Kidney (tissue), 14 donors: Measurements from ENCODE around the gene TMEM239. TPM values are rescaled to one million over a fixed set of nuclear protein-coding genes. Genes with fewer than 3 reads are reported as not detected.

Experiments
- DNase-seq, 5 donors: peaks; one replicate each; pipeline ENCODE4 v3.0.0-alpha.2; 2013 to 2020
- FAIRE-seq: peaks from 2 replicates; lab custom pipeline; 2012; peaks lifted over from hg19 to GRCh38; lab: Jason Lieb, UNC
- H3K27ac ChIP-seq, 2 donors: one replicate each; pipeline ENCODE4 v1.7.0; 2013; ENCODE audit warnings: low read depth in 2 of 2, low read length in 2 of 2, inconsistent platforms in 1 of 2
- H3K27me3 ChIP-seq: one replicate; pipeline ENCODE4 v1.7.1; 2013; ENCODE audit warnings: low read length, inconsistent platforms; ENCODE audit not compliant: control insufficient read depth, insufficient read depth
- H3K36me3 ChIP-seq, 3 donors: one replicate each; pipeline versions ENCODE4 v1.7.0 to v1.7.1; 2013; ENCODE audit warnings: low read length in 3 of 3, control low read depth in 1 of 3, inconsistent platforms in 1 of 3; ENCODE audit not compliant: insufficient read depth in 3 of 3, control insufficient read depth in 2 of 3
- H3K4me1 ChIP-seq, 3 donors: one replicate each; pipeline versions ENCODE4 v1.7.0 to v1.7.1; 2013; ENCODE audit warnings: low read length in 3 of 3, inconsistent platforms in 1 of 3, low read depth in 1 of 3; ENCODE audit not compliant: control insufficient read depth in 2 of 3, insufficient read depth in 2 of 3
- H3K4me3 ChIP-seq, 3 donors: one replicate each; pipeline versions ENCODE4 v1.7.0 to v1.8.1; 2013; ENCODE audit warnings: low read length in 3 of 3, control low read depth in 1 of 3, inconsistent platforms in 1 of 3
- H3K9ac ChIP-seq, 3 donors: one replicate each; pipeline versions ENCODE4 v1.7.0 to v1.7.1; 2013; ENCODE audit warnings: low read length in 3 of 3, control low read depth in 1 of 3, inconsistent platforms in 1 of 3
- H3K9me3 ChIP-seq, 3 donors: one replicate each; pipeline versions ENCODE4 v1.7.0 to v1.7.1; 2013; ENCODE audit warnings: low read length in 3 of 3, control low read depth in 1 of 3, inconsistent platforms in 1 of 3; ENCODE audit not compliant: control insufficient read depth in 2 of 3, insufficient read depth in 1 of 3
- CTCF ChIP-seq: IDR thresholded peaks from 3 replicates; pipeline ENCODE4 v1.5.1; 2012; ENCODE audit warnings: mild to moderate bottlenecking, moderate library complexity, borderline replicate concordance; ENCODE audit not compliant: insufficient read depth; ENCODE audit errors: extremely low read depth
- intact Hi-C: fragments of 100-400 bp; cut with DNase I; formaldehyde crosslinking; loops from one replicate; pipeline ENCODE4 v1.11.1; 2022
- polyA plus RNA-seq: library from polyadenylated mRNA; stranded (reverse); fragments of 350-450 nt; fragmentation: Illumina TruSeq; extraction: RNeasy Lipid Tissue Mini Kit (QIAGEN cat#74804); gene quantifications from one replicate; pipeline ENCODE4 v1.2.3, GENCODE V29; 2014; ENCODE audit warnings: low read depth, low replicate concordance; ENCODE audit not compliant: insufficient read depth
- total RNA-seq: library from RNA; stranded (reverse); fragmentation: NEBNext Ultra II Directional; extraction: Animal tissue kit (Norgen Biotek cat#: 25700); gene quantifications from one replicate; pipeline ENCODE4 v1.2.1, GENCODE V29; 2021
- donor health status: control.
- donor health status: control.
- donor health status: control.
- donor health status: control.
- donor health status: control.
- donor health status: DM: yes; HTN: yes; CAD: no.
- donor health status: Normal renal cell carcinoma (clear cell type).

The TMEM239 gene
- total and polyA plus RNA-seq, 2 donors from 2014 or later: not detected

GRCh38 chr20:2793471-2793870, 22.7 kb upstream of the TMEM239 start:
- FAIRE-seq (no peak), DNase-seq (no peak)
- no peaks in the 10 kb centered on the region for H3K36me3 ChIP-seq
- H3K4me1 ChIP-seq: no peaks in the 10 kb centered on the region
- H3K9me3 ChIP-seq: no peaks in the 10 kb centered on the region
- H3K27me3 ChIP-seq: no peaks in the 10 kb centered on the region
- intact Hi-C loops: no loop called here
- H3K27ac ChIP-seq: no peak overlapping the region
- no peak overlapping the region for H3K4me3 ChIP-seq
- H3K9ac ChIP-seq: no peak overlapping the region
- TF ChIP-seq CTCF: no peak

GRCh38 chr20:2794202-2794748, 21.9 kb upstream of the TMEM239 start:
- Histone ChIP-seq H3K27me3 (no peaks in the 10 kb centered on the region), H3K9me3 (no peaks in the 10 kb centered on the region), H3K27ac (no peak overlapping the region), H3K36me3 (no peaks in the 10 kb centered on the region), H3K4me1 (no peaks in the 10 kb centered on the region), H3K4me3 (no peak overlapping the region), H3K9ac (no peak overlapping the region)
- DNase-seq: no peak
- TF ChIP-seq CTCF: no peak
- intact Hi-C loops: no loop called here
- FAIRE-seq: no peak

GRCh38 chr20:2794866-2795447, 21.2 kb upstream of the TMEM239 start:
- TF ChIP-seq CTCF: no peak
- Histone ChIP-seq H3K9ac (no peak overlapping the region), H3K27ac (no peak overlapping the region), H3K27me3 (no peaks in the 10 kb centered on the region), H3K9me3 (no peaks in the 10 kb centered on the region), H3K4me1 (peaks cover 0 to 1% (median 0%) of the 10 kb centered on the region in 3 donors), H3K36me3 (no peaks in the 10 kb centered on the region), H3K4me3 (no peak overlapping the region)
- FAIRE-seq (no peak), DNase-seq (no peak)
- intact Hi-C loops: no loop called here
